CD4-positive, alpha-beta T cell treated with Interleukin-17A for 1 hour (primary cell): ENCODE data around the gene GADL1.

Experiments
- DNase-seq: peaks from one replicate; pipeline ENCODE4 v3.0.0-alpha.2; 2020

Gene GADL1

GRCh38 chr3:30691249-30691880 lies 203.1 kb downstream of the GADL1 start:
- no peak for DNase-seq

GRCh38 chr3:30690199-30690598 lies 204.3 kb downstream of the GADL1 start:
- DNase-seq, result no peak

GRCh38 chr3:30688776-30689641 lies 205.5 kb downstream of the GADL1 start:
- no peak for DNase-seq

GRCh38 chr3:30687930-30688570 lies 206.4 kb downstream of the GADL1 start:
- no peak for DNase-seq

- DNase-seq, result no peak
These were observed 207.7 kb downstream of the GADL1 start for GRCh38 chr3:30686799-30687198.

GRCh38 chr3:30686176-30686575 lies 208.3 kb downstream of the GADL1 start:
- DNase-seq, result no peak

- DNase-seq, result no peak
These were observed 209.2 kb downstream of the GADL1 start for GRCh38 chr3:30685267-30685667.

- no peak for DNase-seq
These were observed 210.1 kb downstream of the GADL1 start for GRCh38 chr3:30684356-30684755.

- DNase-seq, result no peak
These were observed 210.7 kb downstream of the GADL1 start for GRCh38 chr3:30683769-30684168.

GRCh38 chr3:30682434-30683155 lies 211.9 kb downstream of the GADL1 start:
- DNase-seq, result no peak

- DNase-seq, result no peak
These were observed 212.7 kb downstream of the GADL1 start for GRCh38 chr3:30681649-30682211.

GRCh38 chr3:30680789-30681648 lies 213.4 kb downstream of the GADL1 start:
- no peak for DNase-seq

- DNase-seq, result no peak
These were observed 215.4 kb downstream of the GADL1 start for GRCh38 chr3:30679045-30679444.

GRCh38 chr3:30677347-30677685 lies 217.1 kb downstream of the GADL1 start:
- no peak for DNase-seq

GRCh38 chr3:30676424-30677346 lies 217.8 kb downstream of the GADL1 start:
- DNase-seq, result no peak
